ENCODE data around the gene HK1.
"Not testable (repeated sequence)": the region's sequence is repeated elsewhere in the genome, so short reads cannot be mapped to it uniquely, and the experiment has no call there.

Gene HK1

GRCh38 chr10:69446650-69447151 lies 168.4 kb downstream of the HK1 start:
- no peak for DNase-seq (ENCODE audit: low read depth in 2 of 2)

- no peak for DNase-seq (ENCODE audit: low read depth in 2 of 2)
Observed at GRCh38 chr10:69449841-69450240, 171.5 kb downstream of the HK1 start.

GRCh38 chr10:69450395-69450794 lies 172.1 kb downstream of the HK1 start:
- DNase-seq (ENCODE audit: low read depth in 2 of 2), result not testable (repeated sequence)

GRCh38 chr10:69451209-69451783 lies 173.0 kb downstream of the HK1 start, which contains the start of gene TSPAN15:
TSPAN15 (plus strand) TSS chr10:69451465; CDS start chr10:69451595, 130 bp downstream.
- peak; percentile 67 to 70 for DNase-seq (ENCODE audit: low read depth in 2 of 2)

Measured in stimulated activated CD8-positive, alpha-beta memory T cell treated with anti-CD3 and anti-CD28 coated beads, Interleukin-15, amount 100 ng/mL, for 48 hours (primary cell).